Urothelium cell line (cell line): ENCODE data around the gene KRTAP4-7.
A peak's percentile ranks its signal among the peaks of the same experiment; 100 is the strongest.
"Not testable (repeated sequence)": the region's sequence is repeated elsewhere in the genome, so short reads cannot be mapped to it uniquely, and the experiment has no call there.

Source experiments
- DNase-seq: peaks from one replicate; pipeline ENCODE4 v3.0.0; 2011; ENCODE audit warnings: low spot score, mixed read lengths
- FAIRE-seq: peaks from 2 replicates; lab custom pipeline; 2011; peaks lifted over from hg19 to GRCh38; lab: Jason Lieb, UNC

Gene KRTAP4-7

GRCh38 chr17:41064301-41064700 lies 19.6 kb upstream of the KRTAP4-7 start:
- no peak for FAIRE-seq
- no peak for DNase-seq

DNA sequence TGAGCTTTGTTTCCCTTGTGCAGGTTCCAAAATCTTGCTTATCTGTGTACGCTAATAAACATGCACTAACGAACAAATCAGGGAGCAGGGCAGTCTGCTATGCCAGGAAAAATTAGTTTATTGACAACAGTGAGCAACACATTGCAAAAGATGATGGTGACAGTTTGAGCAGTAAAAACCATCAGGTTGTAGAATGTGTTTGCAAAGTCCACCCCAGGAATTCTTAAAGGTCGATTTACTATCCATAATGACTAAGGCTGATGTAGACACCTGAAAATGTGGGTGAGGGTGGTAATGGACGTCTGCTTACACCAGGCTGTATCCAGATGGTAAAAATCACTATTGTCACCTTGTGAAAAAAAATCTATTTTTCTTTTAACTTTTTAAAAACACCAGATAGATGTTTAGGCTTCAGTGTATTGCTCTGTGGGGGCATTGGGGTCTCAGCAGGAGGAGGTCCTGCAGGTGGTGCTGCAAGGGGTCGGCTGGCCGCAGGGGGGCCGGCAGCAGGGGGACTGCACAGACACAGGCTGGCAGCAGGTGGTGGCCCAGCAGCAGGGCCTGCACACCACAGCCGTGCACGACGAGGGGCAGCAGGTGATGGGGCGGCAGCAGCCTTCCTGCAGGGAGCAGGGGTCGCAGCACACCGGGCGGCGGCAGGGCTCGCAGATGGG lies 18.8 kb upstream of the KRTAP4-7 start:
- DNase-seq, FAIRE-seq: not testable (repeated sequence)

- DNase-seq (peak; percentile 65), FAIRE-seq (peak; percentile 55)
Measured at GRCh38 chr17:41065829-41066624, 17.9 kb upstream of the KRTAP4-7 start, which contains the start of gene KRTAP2-4. Gene KRTAP2-4, minus strand, starts transcription at chr17:41065879. Its CDS starts 34 bp downstream, at chr17:41065845.

GRCh38 chr17:41067281-41067680 lies 16.7 kb upstream of the KRTAP4-7 start:
- no peak for DNase-seq
- no peak for FAIRE-seq

- DNase-seq (no peak), FAIRE-seq (peak; percentile 48)
Measured at GRCh38 chr17:41069031-41069430, 14.9 kb upstream of the KRTAP4-7 start.

DNA sequence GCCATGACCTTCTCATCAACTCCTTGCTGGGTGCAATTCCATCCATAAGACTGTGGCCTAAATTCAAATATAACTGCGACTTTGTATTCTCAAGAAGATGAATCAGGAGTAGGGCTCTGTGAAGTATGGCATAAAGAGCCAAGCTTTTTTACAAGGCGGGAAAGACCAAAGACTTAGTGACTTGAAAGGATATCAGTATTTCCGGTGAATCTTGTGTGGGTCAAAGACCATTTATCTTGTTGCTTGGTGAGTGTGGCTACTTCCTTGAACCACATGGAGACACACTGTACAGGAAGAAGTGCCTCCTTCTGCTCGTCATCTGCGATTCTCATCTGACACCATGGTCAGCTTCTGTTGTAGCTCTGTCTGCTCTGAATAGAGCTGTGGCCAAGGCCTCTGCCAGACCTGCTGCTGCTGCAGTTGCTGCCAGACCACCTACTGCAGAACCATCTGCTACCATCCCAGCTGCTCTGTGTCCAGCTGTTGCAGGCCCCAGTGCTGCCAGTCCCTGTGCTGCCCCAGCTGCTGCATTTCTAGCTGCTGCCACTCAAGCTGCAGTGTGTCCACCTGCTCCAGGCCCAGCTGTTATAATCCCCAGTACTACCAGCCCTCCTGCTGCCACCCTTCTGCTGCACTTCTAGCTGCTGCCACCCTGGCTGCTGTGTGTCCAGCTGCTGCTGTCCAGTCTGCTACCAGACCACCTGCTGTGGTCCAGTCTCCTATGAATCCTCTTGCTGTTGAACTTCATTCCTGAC lies 12.2 kb upstream of the KRTAP4-7 start:
- FAIRE-seq (no peak), DNase-seq (no peak)

- FAIRE-seq (no peak), DNase-seq (no peak)
Measured at GRCh38 chr17:41073676-41074075, 10.3 kb upstream of the KRTAP4-7 start.

- FAIRE-seq (no peak), DNase-seq (no peak)
Measured at GRCh38 chr17:41076788-41077187, 7.2 kb upstream of the KRTAP4-7 start.

- FAIRE-seq (no peak), DNase-seq (no peak)
Measured at GRCh38 chr17:41082626-41083025, 1.3 kb upstream of the KRTAP4-7 start.

DNA sequence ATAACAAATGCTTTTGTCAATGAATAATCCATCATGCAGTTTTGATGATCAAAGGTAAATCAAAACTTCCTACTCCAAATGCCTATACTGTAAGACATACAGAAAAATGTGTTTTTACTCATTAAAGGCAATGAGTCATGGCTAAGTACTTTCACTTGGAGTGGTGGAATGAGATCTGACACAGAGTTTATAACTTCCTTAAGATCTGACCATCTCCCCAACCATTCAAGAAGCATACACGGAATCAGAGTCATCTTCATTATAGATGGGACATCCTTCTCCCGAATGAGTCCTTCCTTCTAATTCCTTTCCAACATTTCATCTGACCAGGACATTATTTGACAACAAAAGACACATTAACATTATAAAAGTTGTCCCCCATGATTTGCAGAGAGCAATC lies 523 bp upstream of the KRTAP4-7 start:
- FAIRE-seq = peak; percentile 94
- DNase-seq = not testable (repeated sequence)

DNA sequence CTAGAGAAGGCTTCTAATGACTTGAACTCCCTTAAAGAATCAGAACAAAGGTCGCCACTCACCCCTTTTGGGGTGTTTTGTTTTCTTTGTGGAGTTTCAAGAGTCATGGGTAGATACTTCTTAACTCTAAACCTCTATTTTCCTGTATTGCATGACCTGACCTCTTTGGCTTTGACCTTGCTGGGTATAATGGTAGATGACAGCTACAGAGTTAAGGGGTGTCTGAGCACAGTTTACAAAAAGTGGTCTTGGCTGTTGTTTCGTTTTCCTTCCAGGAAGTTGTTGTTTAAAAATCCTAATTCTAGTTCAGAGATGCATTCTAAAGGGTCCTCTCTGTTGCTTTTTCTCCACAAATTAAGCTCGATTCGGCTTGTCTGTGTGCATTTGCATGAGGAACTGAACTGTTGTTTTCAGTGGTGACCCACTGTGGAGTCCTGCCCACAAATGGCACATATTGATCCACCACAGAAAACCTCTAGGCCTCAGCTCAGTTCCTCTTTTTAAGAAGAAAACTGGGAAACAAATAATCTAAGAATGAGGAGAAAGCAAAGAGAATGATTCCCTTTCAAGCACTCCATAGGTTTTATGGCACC lies 4.9 kb downstream of the KRTAP4-7 start:
- not testable (repeated sequence) for DNase-seq, FAIRE-seq

DNA sequence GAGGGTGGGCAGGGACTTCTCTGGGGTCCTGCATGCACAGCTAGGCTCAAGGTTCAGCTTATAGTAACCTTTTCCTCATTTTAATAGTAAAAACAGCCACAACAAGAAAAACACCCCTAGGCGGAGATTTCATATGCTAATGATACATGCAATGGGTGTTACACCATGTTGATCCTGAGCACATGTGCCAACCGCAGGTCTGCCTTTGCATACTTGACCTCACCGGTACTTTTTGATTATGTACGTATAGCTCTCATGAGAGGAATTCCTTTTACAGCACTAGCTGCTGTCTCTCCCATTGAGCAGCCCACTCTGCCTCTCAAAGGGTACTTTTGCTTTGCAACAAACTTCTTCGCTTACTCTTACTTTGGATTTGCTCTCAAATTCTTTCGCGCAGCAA lies 12.1 kb downstream of the KRTAP4-7 start:
- DNase-seq = no peak
- no peak for FAIRE-seq

GRCh38 chr17:41098042-41098441 lies 14.1 kb downstream of the KRTAP4-7 start, which contains the start of gene KRTAP4-8:
Gene KRTAP4-8, minus strand, starts transcription at chr17:41098142. Its CDS starts 58 bp downstream, at chr17:41098084.
- no peak for FAIRE-seq
- DNase-seq = no peak

GRCh38 chr17:41098481-41098880 lies 14.5 kb downstream of the KRTAP4-7 start:
- DNase-seq (no peak), FAIRE-seq (no peak)

DNA sequence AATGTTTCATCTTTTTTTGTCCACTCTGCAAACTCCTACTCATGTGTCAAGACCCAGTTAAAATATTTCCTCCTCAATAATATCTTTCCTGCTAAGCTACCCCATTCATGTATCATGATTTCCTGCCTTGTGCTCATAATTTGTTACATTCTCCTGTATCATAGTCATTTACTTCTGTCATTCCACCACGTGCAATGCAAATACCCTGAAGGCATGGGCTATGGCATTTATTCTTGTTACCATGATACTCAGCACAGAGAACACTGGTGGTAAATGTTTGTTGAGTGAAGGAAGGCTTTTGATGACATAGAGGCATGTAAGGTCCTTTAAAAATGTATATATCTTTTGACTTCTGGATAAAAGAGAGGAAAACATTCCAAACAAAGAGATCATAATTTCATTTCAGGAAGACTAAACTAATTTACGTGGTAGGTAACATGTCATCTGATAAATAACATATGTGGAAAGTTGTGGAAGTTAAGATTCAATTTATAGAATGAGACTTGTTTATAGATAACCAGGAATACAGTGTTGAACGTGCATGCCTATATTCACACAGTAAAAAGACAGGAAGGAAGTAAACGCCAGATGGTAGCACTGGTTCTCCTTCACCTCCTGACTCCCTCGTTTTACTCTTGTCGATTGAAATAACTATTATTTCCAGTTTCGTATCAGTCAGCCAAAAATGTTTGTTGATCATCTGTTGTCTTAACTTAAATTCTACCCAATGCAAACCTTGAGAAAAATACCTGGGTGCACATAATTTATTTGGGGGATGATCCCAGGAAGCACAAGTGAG lies 15.9 kb downstream of the KRTAP4-7 start:
- FAIRE-seq = peak; percentile 20

DNA sequence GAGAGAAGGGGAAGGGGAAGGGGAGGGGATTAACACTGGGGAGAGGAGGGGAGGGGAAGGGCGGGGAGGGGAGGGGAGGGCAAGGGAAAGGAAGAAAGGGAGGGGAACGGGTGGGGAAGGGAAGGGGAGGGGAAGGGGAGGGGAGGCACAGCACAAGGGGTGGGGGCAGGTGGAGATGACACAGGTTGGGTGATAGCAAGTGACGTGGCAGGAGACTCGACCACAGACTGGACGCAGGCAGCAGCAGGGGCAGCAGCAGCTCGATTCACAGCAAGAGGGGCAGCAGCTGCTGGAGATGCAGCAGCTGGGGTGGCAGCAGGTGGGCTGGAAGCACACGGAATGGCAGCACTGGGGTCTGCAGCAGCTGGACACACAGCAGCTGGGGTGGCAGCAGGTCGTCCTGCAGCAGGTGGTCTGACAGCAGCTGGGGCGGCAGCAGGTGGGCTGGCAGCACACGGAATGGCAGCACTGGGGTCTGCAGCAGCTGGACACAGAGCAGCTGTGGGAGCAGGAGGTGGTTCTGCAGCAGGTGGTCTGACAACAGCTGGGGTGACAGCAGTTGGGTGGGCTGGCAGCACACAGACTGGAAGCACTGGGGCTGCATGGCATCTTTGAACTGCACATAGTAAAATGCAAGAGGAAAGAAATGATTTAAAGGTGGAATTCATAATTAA lies 17.8 kb downstream of the KRTAP4-7 start, which contains the start of gene KRTAP4-16:
KRTAP4-16 (minus strand) TSS at position 624 of the 674 bp plus-strand sequence; CDS start at position 624, 0 bp downstream.
- DNase-seq (no peak), FAIRE-seq (no peak)

More for the DNA sequence above, 15.9 kb downstream of the KRTAP4-7 start:
- DNase-seq = not testable (repeated sequence)

DNA sequence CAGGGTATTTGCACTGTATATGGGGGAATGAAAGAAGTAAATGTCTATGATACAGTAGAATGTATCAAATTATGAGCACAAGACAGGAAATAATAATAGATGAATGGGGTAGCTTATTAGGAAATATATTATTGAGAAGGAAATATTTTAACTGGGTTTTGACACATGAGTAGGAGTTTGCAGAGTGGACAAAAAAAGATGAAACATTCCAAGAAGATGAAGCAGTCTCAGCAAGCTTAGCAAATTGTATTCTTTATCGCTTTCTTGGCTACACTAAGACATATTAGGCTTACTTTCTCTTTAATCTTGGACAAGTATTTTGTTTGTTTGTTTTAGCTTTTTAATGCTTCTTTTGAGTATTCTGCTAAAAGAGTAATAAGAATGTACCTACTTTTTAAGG lies 19.9 kb downstream of the KRTAP4-7 start:
- no peak for FAIRE-seq
- no peak for DNase-seq

DNA sequence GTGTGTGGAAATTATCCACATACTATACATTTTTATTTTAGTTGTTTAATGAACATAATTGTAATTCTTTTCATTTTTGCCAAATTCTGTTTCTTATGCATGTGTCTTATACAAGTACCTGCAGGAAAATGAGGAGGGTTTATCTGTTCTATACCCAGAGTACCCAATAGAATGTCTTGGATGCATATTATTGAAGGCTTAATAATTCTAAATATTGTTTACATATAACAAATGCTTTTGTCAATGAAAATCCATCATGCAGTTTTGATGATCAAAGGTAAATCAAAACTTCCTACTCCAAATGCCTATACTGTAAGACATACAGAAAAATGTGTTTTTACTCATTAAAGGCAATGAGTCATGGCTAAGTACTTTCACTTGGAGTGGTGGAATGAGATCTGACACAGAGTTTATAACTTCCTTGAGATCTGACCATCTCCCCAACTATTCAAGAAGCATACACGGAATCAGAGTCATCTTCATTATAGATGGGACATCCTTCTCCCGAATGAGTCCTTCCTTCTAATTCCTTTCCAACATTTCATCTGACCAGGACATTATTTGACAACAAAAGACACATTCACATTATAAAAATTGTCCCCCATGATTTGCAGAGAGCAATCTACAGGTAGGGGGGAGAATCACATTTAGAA lies 20.6 kb downstream of the KRTAP4-7 start:
- DNase-seq = not testable (repeated sequence)
- FAIRE-seq = peak; percentile 89

DNA sequence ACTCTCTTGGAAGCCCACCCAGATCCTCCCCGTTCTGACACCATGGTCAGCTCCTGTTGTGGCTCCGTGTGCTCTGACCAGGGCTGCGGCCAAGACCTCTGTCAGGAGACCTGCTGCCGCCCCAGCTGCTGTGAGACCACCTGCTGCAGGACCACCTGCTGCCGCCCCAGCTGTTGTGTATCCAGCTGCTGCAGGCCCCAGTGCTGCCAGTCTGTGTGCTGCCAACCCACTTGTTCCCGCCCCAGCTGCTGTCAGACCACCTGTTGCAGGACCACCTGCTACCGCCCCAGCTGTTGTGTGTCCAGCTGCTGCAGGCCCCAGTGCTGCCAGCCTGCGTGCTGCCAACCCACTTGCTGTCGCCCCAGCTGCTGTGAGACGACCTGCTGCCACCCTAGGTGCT lies 21.4 kb downstream of the KRTAP4-7 start, which contains the start of gene KRTAP4-9:
KRTAP4-9 (plus strand) TSS at position 43 of the 400 bp plus-strand sequence; CDS start at position 43, 0 bp downstream.
- not testable (repeated sequence) for DNase-seq, FAIRE-seq
